Globus pallidus (tissue), 1 donor: ENCODE measurements around the gene TSPYL2.
A peak's percentile ranks its signal among the peaks of the same experiment; 100 is the strongest.

Experiments
- DNase-seq: peaks from one replicate; pipeline ENCODE4 v3.0.0-alpha.2; 2015; ENCODE audit warnings: low spot score

The TSPYL2 gene

DNA sequence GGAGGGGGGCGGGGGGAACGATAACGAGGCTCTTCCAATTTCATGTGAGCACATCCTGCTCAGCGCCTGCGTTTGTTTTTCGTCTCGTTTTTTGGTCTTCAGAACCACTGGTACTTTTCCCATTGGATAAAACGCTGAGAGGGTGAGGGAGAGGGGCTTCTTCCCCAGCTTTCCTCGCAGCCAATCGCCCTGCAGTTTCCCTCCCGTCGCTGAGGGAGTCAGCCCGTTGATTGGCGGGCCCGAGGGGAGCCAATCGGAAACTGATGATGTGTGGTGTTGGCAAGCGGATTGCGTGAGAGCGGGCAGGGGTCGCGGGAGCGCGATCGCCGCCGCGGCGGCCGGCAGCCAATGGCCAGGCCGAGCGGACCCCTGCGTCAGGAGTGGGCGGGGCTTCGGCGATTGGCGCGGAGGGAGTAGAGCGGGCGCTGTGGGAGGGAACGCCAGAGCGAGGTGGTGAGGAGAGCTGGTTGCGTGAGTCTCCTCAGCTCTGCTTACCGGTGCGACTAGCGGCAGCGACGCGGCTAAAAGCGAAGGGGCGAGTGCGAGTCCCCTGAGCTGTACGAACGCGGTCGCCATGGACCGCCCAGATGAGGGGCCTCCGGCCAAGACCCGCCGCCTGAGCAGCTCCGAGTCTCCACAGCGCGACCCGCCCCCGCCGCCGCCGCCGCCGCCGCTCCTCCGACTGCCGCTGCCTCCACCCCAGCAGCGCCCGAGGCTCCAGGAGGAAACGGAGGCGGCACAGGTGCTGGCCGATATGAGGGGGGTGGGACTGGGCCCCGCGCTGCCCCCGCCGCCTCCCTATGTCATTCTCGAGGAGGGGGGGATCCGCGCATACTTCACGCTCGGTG lies at the start of gene TSPYL2:
TSPYL2 (plus strand) TSS at position 443 of the 848 bp plus-strand sequence; CDS start at position 575, 132 bp downstream.
- DNase-seq: peak; percentile 95

DNA sequence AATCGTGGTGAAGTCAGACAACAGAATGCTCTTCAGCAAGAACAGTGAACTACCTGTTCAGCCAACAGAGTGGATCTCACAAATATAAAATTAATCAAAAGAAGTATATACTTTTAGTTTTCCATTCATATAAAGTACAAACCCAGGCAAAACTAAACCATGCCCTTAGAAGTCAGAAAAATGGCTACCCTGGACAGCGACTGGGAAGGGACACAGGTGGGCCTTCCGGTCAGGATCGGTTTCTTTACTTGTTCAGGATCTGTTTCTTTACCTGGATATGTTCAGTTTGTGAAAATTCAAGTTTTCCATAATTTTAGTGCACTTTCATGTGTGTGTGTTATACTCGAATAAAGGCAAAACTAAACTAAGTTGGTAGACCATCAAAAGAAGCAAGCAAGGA lies 46.0 kb upstream of the TSPYL2 start:
- DNase-seq: no peak

DNA sequence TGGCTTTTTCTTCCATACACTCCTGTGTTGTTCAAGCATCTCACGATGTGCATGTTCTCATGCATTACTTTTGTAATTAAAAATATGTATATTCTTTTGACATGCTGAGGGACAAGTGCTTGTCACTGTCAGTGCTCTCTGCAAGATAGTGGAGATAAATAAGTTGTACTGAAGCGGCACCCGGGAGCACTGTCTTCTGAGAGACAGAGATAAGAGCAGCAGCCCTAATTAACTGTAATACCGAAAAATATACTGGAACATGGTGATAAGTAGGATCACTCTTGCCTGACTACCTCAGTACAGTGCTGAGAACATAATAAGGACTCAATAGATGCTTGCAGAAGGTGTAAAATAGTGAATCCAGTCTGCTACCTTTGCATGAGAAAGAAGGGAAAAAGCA lies 42.9 kb upstream of the TSPYL2 start:
- DNase-seq: no peak

DNA sequence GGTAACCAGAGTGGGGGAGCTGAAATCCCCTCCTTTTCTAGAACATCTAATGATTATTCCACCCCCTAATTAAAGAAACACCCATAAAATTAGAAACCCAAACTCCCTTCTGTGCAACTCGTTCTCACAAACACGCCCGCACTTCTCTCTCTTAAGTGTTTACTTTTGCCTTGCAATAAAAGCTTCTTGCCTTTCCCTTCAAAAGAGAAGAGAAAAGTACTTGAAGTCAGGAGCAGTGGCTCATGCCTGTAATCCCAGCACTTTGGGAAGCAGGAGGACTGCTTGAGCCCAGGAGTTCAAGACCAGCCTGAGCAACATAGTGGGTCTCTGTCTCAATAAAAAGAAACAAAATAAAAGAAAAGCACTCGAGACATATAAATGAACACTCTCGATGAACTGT lies 37.2 kb upstream of the TSPYL2 start:
- no peak for DNase-seq

DNA sequence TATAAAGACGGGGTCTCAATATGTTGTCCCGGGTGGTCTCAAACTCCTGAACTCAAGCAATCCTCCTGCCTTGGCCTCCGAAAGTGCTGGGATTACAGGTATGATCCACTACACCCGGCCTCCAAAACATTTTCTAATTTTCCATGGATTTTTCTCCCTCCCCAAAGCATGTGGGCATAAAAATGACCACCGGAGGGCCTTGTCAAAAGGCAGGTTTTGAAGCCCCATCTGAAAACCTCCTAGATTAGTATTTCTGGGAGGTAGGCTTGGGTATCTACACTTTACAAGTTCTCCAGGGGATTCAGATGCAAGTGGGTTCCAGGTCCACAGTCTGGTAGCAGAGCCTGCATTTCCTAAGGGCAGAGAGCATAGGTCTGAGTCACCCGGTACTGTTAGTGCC lies 34.9 kb upstream of the TSPYL2 start:
- DNase-seq: no peak

DNA sequence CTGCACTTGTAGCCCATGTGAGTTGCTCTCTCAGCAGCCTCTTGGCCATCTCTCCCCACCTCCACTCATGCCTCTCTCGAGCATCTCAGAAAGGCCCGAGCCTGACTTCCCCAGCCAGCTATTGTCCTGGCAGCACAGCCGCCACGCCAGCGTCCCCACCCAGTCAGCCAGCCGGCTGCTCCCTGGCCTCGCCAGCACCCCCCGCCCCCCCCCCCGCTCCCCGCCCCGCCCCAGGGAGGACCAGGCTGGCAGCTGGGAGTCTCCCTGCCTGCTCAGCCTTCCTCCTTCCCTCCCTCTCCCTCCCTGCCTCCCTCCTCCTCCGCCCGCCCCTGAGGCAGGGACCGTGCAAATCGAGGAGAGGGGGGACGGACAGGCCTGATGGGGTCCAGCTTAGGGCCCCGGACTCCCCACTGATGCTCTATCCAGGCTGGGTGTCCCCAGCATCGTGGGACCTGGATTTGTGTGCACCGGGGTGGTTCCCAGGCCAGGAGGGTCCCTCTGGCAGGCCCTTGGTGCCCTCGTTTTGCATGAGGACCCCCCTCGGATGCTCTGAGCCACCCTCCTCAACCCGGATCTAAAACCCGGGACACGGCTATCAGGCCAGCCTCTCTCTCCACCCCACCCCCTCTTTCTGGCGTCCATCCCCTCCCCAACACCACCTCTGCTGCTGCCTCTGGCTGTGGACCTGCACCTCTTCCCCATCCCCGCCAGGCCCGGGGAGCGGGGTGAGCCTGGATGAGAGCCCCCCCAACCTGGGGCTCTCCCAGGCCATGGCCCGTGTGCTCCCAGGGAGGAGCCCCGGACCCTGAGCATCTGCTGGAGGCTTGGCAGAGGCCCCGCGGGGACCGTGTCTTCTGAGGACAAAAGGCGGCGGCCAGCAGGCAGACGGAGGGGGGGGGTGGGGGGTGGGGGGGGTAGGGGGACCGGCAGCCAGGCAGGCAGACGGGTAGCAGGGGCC lies 33.7 kb upstream of the TSPYL2 start, which contains the start of gene GPR173:
GPR173 (plus strand) TSS at position 621 of the 958 bp plus-strand sequence. CDS start 27,833 bp downstream, outside the sequence.
- peak; percentile 79 for DNase-seq

DNA sequence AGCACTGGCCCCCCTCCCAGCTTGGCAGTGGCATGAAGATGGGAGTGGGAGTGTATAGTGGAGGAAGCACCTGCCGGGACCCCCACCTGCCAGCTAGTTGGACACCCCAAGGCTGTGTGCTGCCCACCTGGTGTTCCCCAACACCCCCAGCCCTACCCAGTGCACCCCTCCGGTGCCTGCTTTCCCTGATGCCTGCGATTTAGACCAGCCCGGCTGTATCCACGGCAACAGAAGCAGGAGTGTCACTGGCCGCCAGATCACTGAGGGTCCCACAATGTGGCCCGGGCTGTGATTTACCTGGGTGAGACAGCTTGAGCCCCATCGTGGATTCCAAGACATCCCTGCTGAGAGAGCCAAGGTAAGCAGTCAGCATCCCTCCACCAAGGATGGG lies 33.0 kb upstream of the TSPYL2 start:
- peak; percentile 7 for DNase-seq

DNA sequence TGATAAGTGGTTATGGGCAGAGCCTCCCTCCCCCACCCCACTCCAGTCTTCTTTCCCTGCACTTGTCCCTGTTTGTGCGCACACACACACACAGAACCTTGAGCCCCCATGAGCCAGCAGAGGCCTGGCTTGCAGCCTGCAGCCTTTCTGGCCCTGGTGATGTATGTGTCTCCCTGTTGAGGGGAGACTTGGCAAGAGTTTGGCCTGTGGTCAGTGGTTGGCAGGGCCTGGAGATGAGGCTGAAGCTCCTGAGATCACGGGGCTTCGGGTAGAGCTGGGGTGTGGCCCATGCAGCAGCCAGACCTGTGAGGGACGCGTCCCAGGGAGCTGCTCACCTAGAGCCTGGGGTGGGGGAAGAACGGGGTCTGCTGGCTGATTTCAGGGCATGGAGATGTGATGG lies 31.3 kb upstream of the TSPYL2 start:
- DNase-seq: no peak

DNA sequence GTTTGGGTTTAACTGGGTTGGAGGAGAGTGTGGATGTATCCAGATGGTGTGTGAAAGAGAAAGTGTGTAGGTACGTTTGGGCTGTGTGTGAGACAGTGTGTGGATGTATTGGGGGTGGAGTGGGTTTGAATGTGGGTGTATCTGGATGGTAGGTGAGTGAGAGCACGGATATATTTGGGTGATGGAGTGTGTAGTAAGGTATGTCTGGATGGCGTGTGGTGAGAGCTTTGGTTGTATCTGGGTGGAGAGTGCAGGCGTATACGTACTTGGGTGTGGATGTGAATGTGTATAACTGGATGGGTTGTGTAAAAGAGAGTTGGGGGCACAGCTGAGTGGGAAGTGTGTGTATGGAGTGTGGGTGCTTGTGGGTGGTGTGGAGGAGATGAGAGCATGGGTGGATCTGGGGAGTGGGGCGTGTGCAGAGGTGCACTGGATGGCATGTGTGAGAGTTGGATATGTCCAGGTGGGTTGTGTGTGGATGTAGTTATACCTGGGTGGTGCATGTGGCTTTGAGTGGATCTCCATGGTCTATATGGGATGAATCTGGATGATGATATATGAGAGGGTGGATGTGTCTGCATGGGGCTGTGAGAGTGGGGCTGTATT lies 26.8 kb upstream of the TSPYL2 start:
- no peak for DNase-seq

DNA sequence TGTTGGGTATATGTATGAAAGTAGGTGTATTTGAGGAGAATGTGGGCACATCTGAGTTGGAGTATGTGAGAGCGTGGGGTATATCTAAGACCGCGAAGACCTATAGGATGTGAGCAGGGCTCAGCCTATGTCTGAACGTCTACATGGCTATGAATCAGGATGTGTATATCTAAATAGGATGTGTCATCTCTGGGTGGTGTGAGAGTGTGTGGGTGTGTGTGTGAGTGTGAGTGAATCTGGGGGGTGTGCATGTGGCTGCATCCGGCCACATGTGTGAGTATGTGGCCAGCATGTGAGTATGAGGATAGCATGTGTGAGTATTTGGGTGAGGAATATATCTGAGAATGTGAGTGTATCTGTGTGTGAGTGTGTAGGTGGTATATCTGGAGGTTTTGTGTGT lies 25.9 kb upstream of the TSPYL2 start:
- DNase-seq: no peak

DNA sequence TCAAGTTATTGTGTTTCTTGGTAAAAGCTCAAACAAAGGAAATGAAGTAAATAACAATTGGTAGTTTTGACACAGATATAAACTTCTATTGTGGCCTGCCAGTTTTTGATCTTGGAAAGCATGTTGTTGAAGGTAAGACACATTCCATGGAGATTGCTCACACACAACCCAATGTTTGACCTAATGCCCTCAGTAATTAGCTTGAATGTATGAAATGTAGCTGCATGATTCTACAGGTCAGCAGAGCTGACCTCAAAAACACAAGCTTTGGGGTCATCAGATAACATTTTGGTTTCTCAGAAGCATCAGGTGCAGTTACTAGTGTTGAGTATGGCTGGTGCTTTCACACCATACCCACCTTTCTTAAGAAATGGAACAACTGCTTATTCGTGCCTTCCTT lies 17.1 kb upstream of the TSPYL2 start:
- DNase-seq: no peak

DNA sequence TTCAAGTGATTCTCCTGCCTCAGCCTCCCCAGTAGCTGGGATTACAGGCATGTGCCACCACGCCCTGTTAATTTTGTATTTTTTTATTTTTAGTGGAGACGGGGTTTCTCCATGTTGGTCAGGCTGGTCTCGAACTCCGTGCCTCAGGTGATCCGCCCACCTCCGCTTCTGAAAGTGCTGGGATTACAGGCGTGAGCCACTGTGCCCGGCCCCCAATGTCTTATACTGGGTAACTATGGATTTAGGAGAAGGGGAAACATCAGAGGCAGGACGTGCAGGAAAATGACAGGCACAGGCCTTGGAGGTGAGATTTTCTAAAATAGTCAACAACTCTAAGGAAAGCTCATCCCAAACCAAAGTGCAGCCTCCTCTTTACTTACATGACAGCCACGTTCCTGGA lies 11.1 kb upstream of the TSPYL2 start:
- no peak for DNase-seq

DNA sequence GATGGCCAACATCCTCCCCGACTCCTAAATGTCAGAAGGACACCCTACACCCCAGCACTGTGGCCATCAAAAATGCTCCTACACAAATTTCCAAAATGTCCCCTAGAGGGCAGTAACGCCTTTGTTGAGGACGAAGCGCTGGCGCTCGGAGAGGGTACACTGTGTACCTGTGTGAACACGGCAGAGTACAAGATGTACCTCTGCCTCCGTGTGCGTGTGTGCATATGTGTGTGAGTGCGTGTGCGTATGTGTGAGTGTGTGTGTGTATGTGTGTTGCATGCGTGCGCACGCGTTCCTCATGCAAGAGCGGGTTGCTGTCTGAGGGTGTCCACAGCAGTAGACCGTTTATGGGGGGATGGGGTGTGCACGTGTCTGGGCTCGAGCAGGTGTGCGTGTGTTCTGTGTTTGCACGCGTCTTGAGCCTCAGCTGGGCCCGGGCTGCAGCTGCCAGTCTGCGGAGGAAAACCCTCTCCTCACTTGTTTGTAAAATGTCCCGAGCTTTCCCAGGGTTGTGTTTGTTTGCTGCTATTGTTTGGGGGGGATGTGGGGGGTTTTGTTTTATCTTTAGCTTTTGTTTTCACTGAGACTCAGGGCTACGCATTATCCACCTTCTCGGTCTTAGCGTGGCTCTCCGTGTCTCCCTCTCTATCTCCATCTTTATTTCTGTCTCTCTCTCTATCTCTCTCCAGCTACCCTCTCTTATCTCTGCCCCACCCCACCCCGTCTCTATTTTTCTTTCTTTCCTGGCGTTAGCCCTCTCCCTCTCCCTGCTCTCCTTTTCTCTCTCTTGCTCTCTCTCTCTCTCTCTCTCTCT lies 10.4 kb upstream of the TSPYL2 start:
- no peak for DNase-seq

DNA sequence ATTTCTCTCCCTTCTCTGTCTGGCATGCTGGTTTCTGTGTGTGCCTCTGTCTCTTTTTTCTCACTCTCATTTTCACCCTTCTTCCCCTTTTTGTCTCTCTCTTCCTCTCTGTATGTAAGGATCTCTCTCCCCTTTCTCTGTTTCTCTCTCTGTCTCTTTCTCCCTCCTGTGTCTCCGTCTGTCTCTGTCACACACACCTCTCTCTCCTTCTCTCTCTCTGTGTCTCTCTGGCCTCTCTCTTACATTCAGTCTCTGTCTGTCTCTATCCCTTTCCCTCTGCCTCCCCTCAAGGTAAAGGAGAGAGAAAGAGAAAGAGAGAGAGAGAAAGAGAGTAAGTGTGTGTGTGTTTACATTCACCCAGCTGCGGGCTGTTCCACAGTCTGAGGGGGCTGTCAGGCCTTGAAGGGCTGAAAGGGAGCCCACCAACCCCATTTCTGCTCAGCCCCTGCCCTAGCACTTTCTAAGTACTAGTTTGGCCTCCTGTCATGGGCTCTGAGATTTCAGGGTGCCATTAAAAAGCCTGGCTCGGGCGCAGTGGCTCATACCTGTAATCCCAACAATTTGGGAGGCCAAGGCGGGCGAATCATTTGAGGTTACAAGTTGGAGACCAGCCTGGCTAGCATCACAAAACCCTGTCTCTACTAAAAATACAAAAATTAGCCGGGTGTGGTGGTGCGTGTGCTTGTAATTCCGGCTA lies 9.6 kb upstream of the TSPYL2 start:
- no peak for DNase-seq

DNA sequence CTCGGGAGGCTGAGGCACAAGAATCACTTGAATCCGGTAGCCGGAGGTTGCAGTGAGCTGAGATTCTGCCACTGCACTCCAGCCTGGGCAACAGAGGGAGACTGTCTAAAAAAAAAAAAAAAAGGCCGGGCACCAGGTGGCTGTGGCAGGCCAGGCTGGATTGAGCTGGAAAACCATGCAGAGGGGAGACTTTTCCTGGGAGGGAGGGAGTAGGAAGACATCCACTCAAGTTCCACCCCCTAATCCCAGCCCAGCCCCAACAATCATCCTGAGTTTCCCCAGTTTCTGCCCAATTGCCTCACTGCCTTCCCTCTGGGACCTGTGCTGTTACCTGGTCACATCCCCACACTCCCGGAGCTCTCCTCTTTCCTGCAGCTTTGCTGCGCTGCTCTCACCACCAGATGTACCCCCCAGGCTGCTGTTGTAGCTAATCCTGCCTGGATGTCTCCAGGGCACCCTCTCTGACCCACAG lies 9.0 kb upstream of the TSPYL2 start:
- no peak for DNase-seq

DNA sequence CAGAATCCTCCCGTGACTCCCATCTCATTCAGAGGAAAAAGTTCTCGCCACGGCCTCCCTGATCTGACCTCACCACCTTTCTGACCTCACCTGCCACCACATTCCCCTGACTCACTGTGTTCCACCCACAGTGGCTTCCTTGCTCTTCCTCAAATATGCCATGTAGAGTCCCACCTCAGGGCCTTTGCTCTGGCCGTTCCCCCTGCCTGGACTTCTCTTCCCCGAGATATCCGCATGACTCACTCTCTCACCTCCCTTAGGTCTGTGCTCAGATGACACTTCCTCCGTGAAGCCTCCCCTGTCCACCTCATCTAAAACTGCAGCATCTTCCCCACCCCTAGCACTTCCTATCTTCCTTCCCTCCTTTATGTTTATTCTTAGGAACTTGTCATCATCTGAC lies 7.2 kb upstream of the TSPYL2 start:
- DNase-seq: no peak

DNA sequence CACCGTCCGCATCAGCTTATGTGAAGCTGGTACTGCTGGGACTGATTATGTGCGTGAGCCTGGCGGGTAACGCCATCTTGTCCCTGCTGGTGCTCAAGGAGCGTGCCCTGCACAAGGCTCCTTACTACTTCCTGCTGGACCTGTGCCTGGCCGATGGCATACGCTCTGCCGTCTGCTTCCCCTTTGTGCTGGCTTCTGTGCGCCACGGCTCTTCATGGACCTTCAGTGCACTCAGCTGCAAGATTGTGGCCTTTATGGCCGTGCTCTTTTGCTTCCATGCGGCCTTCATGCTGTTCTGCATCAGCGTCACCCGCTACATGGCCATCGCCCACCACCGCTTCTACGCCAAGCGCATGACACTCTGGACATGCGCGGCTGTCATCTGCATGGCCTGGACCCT lies 5.5 kb upstream of the TSPYL2 start:
- DNase-seq: no peak

DNA sequence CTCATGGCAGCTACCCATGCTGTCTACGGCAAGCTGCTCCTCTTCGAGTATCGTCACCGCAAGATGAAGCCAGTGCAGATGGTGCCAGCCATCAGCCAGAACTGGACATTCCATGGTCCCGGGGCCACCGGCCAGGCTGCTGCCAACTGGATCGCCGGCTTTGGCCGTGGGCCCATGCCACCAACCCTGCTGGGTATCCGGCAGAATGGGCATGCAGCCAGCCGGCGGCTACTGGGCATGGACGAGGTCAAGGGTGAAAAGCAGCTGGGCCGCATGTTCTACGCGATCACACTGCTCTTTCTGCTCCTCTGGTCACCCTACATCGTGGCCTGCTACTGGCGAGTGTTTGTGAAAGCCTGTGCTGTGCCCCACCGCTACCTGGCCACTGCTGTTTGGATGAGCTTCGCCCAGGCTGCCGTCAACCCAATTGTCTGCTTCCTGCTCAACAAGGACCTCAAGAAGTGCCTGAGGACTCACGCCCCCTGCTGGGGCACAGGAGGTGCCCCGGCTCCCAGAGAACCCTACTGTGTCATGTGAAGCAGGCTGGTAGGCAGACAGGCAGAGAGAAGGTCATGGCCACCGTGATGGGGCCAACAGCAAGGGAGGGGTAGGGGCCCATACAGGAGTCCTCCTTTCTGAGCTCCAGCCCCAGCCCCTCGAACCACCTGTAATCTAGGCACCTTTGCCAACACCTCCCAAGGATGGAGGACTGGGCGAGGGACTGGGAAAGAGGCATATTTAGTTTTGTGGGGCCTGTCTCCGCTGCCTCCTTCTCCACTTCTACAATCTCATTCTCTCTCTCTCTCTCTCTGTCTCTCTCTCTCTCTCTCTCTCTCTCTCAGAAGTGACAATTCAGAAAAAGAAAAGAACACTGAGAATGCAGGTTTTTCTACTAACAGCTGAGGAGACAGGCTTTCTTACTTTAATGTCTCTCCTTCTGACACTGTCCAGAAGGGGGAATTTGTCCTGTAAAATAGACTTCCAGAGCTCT lies 4.7 kb upstream of the TSPYL2 start:
- DNase-seq: no peak

DNA sequence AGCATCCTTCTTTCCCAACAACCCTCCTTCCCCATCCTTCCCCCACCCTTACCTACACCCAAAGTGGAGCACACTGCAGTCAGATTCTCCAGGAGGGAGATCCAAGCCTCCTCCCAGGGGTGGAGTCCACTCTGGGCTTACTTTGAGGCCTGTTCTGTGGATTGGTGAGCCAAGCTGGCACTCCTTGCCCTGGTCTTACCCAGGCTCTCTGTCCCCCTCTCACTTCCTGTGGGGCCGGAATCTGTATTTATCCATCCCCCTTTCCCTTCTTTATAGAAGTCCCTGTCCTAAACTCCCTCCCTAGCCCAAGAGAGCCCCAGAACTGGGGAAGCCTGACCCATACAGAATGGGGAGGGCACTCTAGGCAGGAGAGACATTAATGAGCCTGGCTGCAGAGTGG lies 3.2 kb upstream of the TSPYL2 start:
- no peak for DNase-seq
